Ovary (tissue), 9 donors: ENCODE results near the gene NHSL2. TPM values are rescaled to one million over a fixed set of nuclear protein-coding genes. Genes with fewer than 3 reads are reported as not detected.

ENCODE experiments used
- DNase-seq, 5 donors: peaks; one replicate each; pipeline ENCODE4 v3.0.0-alpha.2; 2019 to 2020
- H3K27ac ChIP-seq, 2 donors: fragments of 200-600 bp; one replicate each; pipeline versions ENCODE4 v1.5.1 to v1.8.0; 2019 to 2022
- H3K27me3 ChIP-seq: fragments of 200-600 bp; one replicate; pipeline ENCODE4 v1.8.0; 2022
- H3K36me3 ChIP-seq: fragments of 200-600 bp; sonication (generic); one replicate; pipeline ENCODE4 v1.5.1; 2019
- H3K4me1 ChIP-seq: one replicate; pipeline ENCODE4 v1.8.1; 2013; ENCODE audit warnings: mild to moderate bottlenecking, moderate library complexity; ENCODE audit not compliant: insufficient read depth
- H3K4me3 ChIP-seq: fragments of 200-600 bp; sonication (generic); one replicate; pipeline ENCODE4 v1.5.1; 2017
- H3K9me3 ChIP-seq, 2 donors: fragments of 200-600 bp in 1 of 2; sonication (generic) in 1 of 2; one replicate each; pipeline versions ENCODE4 v1.5.1 to v1.8.1; 2013 to 2019; ENCODE audit warnings: mild to moderate bottlenecking in 1 of 2, moderate library complexity in 1 of 2
- CTCF ChIP-seq, 3 donors: fragments of 450-650 bp in 2 of 3; fragments of 200-600 bp in 1 of 3; IDR thresholded peaks; one replicate each; pipeline versions ENCODE4 v1.5.1 to v1.8.0; 2016 to 2022; ENCODE audit warnings: antibody characterized with exemption in 3 of 3, mild to moderate bottlenecking in 1 of 3
- EP300 ChIP-seq: sonication (generic); formaldehyde crosslinking; IDR thresholded peaks from one replicate; pipeline ENCODE4 v1.6.1; 2017; ENCODE audit warnings: antibody characterized with exemption
- POLR2A ChIP-seq: fragments of 450-650 bp; IDR thresholded peaks from one replicate; pipeline ENCODE4 v1.6.1; 2017; ENCODE audit warnings: antibody characterized with exemption, mild to moderate bottlenecking, moderate library complexity
- WGBS, 3 donors: extraction: QIAGEN DNeasy Blood & Tissue Kit in 1 of 3; methylation state at CpG; one replicate each; pipeline versions ENCODE4 v1.1.5 to v1.1.7; 2013 to 2017; 5-methylcytosine and 5-hydroxymethylcytosine counted together
- intact Hi-C, 4 donors: fragments of 100-400 bp; cut with DNase I; formaldehyde crosslinking; loops; one replicate each; pipeline versions ENCODE4 v1.11.0 to v1.15.1; 2022 to 2023
- polyA plus RNA-seq, 2 donors: library from polyadenylated mRNA; stranded (reverse); fragments of 200-250 nt in 1 of 2; fragments of 350-450 nt in 1 of 2; fragmentation: Illumina TruSeq in 1 of 2; extraction: RNeasy Lipid Tissue Mini Kit (QIAGEN cat#74804) in 1 of 2; gene quantifications; one replicate each; pipeline ENCODE4 v1.2.3, GENCODE V29; 2013 to 2014
- total RNA-seq, 7 donors: library from RNA; depleted of rRNA in 2 of 7; stranded (reverse); fragments of >200 nt in 2 of 7; fragmentation: NEBNext Ultra II Directional in 3 of 7; extraction: Animal tissue kit (Norgen Biotek cat#: 25700) in 3 of 7; gene quantifications; one replicate each; pipeline versions ENCODE4 v1.1.0 to v1.2.4, GENCODE V29; 2016 to 2023
- donor health status: DM: no; HTN: no; CAD: no; lungs with moderate emphysema.
- donor health status: DM: no; HTN: no; CAD: no.
- donor health status: Bipolar disorder and iron deficiency.
- donor health status: DM: yes; HTN: yes; CAD: no.
- donor health status: DM: no; HTN: no; CAD: no.
- donor health status: DM: yes; HTN: yes; CAD: no.

NHSL2 gene
- total and polyA plus RNA-seq, 9 donors, result 1.2 to 9.2 (median 4.4) TPM

GRCh38 chrX:72146527-72146926, 235.9 kb downstream of the NHSL2 start:
- no peak for TF ChIP-seq POLR2A
- TF ChIP-seq CTCF (IDR thresholded peaks at IDR 0.05), result no peak
- TF ChIP-seq EP300, result no peak
- Histone ChIP-seq H3K27me3 (no peaks in the 10 kb centered on the region), H3K36me3 (no peaks in the 10 kb centered on the region), H3K4me1 (no peaks in the 10 kb centered on the region), H3K9me3 (no peaks in the 10 kb centered on the region), H3K27ac (no peak overlapping the region), H3K4me3 (no peak overlapping the region)
- no peak for DNase-seq
- intact Hi-C loops, result no loop called here
- 56 to 71% (median 62%) methylated on average over 2 of the region's 2 CpGs for WGBS, 3 donors

GRCh38 chrX:72158773-72159172, 248.1 kb downstream of the NHSL2 start:
- no peaks in the 10 kb centered on the region for H3K27me3 ChIP-seq
- H3K4me3 ChIP-seq, result no peak overlapping the region
- DNase-seq, result no peak
- H3K9me3 ChIP-seq, result no peaks in the 10 kb centered on the region
- intact Hi-C loops, result no loop called here
- 75 to 88% (median 78%) methylated on average over 3 of the region's 3 CpGs for WGBS, 3 donors
- no peak for TF ChIP-seq EP300
- no peak for TF ChIP-seq POLR2A
- no peak for TF ChIP-seq CTCF (IDR thresholded peaks at IDR 0.05)
- H3K4me1 ChIP-seq, result no peaks in the 10 kb centered on the region
- H3K36me3 ChIP-seq, result no peaks in the 10 kb centered on the region
- H3K27ac ChIP-seq, result no peak overlapping the region

GRCh38 chrX:72159769-72160168, 249.1 kb downstream of the NHSL2 start:
- Histone ChIP-seq H3K4me1 (no peaks in the 10 kb centered on the region), H3K27me3 (no peaks in the 10 kb centered on the region), H3K27ac (no peak overlapping the region), H3K4me3 (no peak overlapping the region), H3K9me3 (no peaks in the 10 kb centered on the region), H3K36me3 (no peaks in the 10 kb centered on the region)
- intact Hi-C loops, result no loop called here
- WGBS, 3 donors, result 77 to 81% (median 78%) methylated on average over 10 of the region's 10 CpGs
- TF ChIP-seq POLR2A (no peak), CTCF (IDR thresholded peaks at IDR 0.05) (no peak), EP300 (no peak)
- no peak for DNase-seq

- DNase-seq, result no peak
- no peaks in the 10 kb centered on the region for H3K36me3 ChIP-seq
- intact Hi-C loops, result no loop called here
- WGBS, 3 donors, result 54 to 74% (median 67%) methylated on average over 4 of the region's 4 CpGs
- H3K27me3 ChIP-seq, result no peaks in the 10 kb centered on the region
- TF ChIP-seq POLR2A, result no peak
- no peak for TF ChIP-seq CTCF (IDR thresholded peaks at IDR 0.05)
- no peak for TF ChIP-seq EP300
- H3K27ac ChIP-seq, result no peak overlapping the region
- H3K9me3 ChIP-seq, result no peaks in the 10 kb centered on the region
- H3K4me1 ChIP-seq, result no peaks in the 10 kb centered on the region
- H3K4me3 ChIP-seq, result no peak overlapping the region
Observed at GRCh38 chrX:72165551-72165950, 254.9 kb downstream of the NHSL2 start.
